Left kidney (tissue), 2 donors: Measurements from ENCODE around the gene DCXR. TPM values are rescaled to one million over a fixed set of nuclear protein-coding genes. Genes with fewer than 3 reads are reported as not detected.

Experiments
- DNase-seq: peaks from one replicate; pipeline ENCODE4 v3.0.0-alpha.2; 2013
- polyA plus RNA-seq: library from polyadenylated mRNA; unstranded; fragments of 120-200 nt; gene quantifications from one replicate; pipeline ENCODE4 v1.2.1, GENCODE V29; 2013; ENCODE audit not compliant: insufficient read length

The DCXR gene
- polyA plus RNA-seq, 1 donor = 69.8 TPM

- no peak for DNase-seq
Observed at GRCh38 chr17:81999976-82000802, 37.3 kb downstream of the DCXR start.

- DNase-seq = no peak
Observed at GRCh38 chr17:81999587-81999975, 37.9 kb downstream of the DCXR start.

DNA sequence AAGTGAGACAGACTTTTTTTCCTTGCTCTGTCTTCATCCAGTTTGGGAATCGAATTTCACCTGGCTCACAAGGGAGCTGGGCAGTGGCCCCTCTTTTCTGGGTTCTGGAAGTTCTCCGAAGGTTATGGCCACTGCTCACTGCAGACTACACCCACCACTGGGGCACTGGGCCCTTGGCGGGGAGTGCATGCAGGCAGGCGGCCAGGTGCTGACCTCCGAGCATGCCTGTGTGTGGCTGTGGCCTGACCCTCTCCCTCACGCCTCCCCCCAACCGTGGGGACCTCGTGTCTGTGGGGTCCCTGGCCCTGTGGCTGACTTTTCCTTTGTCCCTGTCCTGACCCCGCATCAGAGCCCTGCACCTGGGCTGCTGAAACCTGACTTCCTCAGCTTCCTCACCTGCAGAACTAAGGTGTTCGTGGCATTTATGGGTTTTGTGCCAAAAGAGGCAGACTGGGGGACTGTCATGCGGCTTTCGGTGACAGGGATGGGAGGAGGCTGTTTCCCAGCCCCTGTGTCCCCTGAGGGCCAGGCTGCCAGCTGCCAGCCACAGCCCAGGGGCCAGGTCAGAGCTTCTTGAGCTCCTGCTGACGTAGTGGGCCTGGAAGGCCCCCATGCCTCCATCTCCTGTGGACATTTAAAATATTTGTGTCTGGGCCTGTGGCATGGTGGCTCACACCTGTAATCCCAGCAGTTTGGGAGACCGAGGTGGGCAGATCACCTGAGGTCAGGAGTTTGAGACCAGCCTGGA lies 38.6 kb downstream of the DCXR start:
- DNase-seq = no peak

DNA sequence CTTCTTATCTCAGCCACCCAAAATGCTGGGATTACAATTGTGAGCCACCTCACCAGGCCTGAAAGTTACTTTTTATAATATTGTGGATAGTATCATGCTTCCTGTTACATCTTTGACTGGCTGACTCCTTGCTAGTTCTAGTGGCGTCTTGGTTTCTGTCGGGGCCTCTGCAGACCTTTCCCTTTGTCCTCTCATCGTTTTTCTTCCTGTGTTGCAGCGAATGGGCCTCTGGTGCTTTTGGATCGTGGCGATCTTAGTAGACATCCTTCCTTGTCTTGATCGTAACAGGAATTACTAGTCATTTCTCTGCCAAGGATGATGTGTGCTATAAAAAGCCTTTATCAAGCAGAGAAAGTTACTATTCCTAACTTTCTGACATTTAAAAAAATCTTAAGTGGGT lies 39.3 kb downstream of the DCXR start:
- DNase-seq = no peak

GRCh38 chr17:81996757-81997441 lies 40.6 kb downstream of the DCXR start:
- no peak for DNase-seq

- no peak for DNase-seq
Observed at GRCh38 chr17:81996232-81996756, 41.2 kb downstream of the DCXR start.

- no peak for DNase-seq
Observed at GRCh38 chr17:81995463-81996231, 41.9 kb downstream of the DCXR start.

DNA sequence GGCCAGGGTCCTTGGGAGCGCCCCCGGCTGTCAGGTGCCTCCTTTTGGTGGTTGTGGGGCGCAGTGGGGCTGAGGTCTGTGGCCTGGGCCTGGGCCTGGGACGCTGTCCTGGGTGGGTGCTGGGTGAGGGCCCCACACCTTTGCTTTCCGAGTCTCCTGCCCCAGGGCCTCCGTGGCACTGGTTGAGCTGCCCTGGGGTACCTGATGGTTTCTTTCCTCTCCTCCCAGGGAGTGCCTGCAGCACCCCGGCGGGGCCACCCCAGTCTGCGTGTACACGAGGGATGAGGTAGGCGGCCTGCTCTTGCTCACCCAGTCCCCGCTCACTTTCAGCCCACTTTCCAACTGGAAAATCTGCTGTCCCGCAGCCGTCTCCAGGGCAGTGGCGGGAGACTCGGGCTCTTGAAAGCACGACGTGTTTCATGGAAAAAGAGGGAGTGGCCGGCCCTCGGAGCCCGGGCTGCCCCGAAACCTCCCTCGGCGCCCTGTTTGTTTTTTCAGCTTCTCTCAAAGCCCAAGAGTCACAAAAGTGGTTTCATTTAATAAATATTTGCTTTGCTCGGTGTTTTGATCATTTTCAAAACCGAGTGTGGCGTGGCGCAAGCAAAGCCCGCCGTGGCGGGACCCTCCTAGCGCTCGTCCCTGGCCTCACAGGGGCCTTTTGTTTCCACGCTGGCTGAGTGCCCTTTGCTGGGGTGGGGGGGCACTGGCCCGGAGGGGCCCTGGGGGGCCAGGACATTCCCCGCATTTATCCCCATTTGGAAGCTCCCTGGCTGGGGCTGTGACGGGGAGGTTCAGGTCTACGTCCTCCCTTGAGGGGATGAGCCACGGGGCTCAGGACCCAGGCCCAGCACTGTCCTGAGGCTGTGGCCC lies 42.7 kb downstream of the DCXR start:
- no peak for DNase-seq

GRCh38 chr17:81993729-81994592 lies 43.5 kb downstream of the DCXR start:
- no peak for DNase-seq

GRCh38 chr17:81992306-81993102 lies 45.0 kb downstream of the DCXR start:
- peak; percentile 76 for DNase-seq

GRCh38 chr17:81991684-81992305 lies 45.7 kb downstream of the DCXR start:
- no peak for DNase-seq

DNA sequence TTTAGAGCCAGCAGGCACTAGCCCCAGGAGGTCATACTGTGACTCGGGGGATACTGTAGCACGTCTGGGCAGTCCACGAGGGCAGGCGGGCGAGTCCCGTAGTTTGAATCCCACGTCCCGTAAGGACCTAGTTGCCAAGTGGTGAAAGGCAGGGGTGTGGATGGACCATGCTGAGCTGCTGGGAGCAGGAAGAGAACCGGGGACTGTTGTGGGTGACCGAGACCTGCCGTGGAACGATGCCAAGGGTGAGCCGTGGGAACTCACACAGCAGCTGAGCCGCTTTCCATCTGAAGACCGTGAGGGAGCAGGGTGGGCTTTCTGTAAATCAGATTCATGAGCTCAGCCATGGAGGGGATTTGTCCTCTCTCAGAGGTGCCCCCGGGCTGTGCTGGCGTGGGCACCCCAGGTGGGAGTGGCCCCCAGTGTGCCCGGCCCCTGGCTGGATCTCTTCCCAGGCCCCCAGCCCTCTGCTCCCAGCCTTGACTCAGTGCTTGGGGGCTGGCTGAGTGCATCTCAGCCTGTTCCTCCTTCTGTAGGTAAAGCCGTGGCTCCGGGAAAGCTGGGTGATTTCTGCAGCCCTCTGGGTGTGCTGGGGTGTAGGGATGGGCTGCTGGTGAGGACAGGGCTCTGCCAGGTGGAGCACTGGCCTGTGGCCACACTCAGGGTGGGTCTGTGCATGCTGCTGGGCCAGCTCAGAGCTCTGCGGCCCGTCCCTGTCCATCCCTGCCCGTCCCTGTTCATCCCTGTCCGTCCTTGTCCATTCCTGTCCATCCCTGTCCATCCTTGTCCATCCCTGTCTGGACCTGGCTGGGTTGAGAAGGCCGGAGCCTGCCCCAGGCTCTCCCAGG lies 46.4 kb downstream of the DCXR start:
- no peak for DNase-seq

DNA sequence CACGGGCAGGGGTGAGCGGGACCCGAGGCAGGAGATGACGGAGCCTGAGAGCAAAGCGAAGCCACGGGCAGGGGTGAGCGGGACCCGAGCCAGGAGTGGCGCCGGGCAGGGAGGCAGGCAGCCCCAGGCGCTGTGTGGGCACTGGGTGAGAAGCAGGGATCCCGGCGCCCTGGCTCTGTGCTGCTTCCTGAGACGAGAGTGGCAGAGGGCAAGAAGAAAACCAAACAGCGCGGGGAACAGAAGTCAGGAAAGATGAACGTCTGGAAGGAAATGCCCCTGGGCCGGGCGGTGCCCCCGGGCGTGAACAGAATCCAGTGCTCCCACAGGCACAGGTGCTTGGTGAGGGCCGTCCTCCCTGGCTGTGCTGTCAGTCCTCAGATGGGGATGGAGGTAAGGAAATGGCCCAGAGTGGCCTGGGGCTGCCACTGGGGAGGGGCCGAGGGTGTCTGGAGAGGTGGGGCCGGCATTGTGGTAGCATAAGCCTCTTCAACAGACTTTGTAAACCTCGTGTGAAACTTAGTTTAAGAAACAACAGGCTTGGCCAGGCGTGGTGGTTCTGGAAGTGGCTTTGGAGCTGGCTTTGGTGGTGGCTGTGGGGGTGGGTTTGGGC lies 50.2 kb downstream of the DCXR start:
- DNase-seq = no peak

- no peak for DNase-seq
Observed at GRCh38 chr17:81986606-81987005, 50.9 kb downstream of the DCXR start.
